Measurements from ENCODE around the gene POLD2.

The POLD2 gene

GRCh38 chr7:44116087-44116788 lies 7.1 kb downstream of the POLD2 start:
- H3K27ac ChIP-seq (ENCODE audit: low read depth, low read length) = no peak overlapping the region
- no peaks in the 10 kb centered on the region for H3F3A ChIP-seq (ENCODE audit: insufficient read depth)
- peaks cover 5% of the 10 kb centered on the region; the same call in 1 of the 2 replicates for H3K36me3 ChIP-seq (ENCODE audit: low read length)
- no peak overlapping the region for H3K4me2 ChIP-seq (ENCODE audit: low read depth, low read length, poor library complexity, severe bottlenecking)
- H3K27me3 ChIP-seq (ENCODE audit: low read length) = no peaks in the 10 kb centered on the region
- TF ChIP-seq CTCF (IDR thresholded peaks at IDR 0.05; ENCODE audit: insufficient read depth, low read length, poor library complexity, severe bottlenecking) (no peak), EZH2phosphoT487 (conservative IDR thresholded peaks at IDR 0.05; ENCODE audit: low read length) (no peak)
- H4K20me1 ChIP-seq (ENCODE audit: low read depth, low read length) = no peaks in the 10 kb centered on the region
- no peak overlapping the region for H3K9ac ChIP-seq (ENCODE audit: low read length)
- peaks cover 6% of the 10 kb centered on the region for H3K79me2 ChIP-seq (ENCODE audit: insufficient read depth, low read length)
- no peak overlapping the region for H3K4me3 ChIP-seq (ENCODE audit: insufficient read depth, low read length, poor library complexity, severe bottlenecking)
- H2AFZ ChIP-seq (ENCODE audit: low read depth, low read length, severe bottlenecking) = no peak overlapping the region
- no peaks in the 10 kb centered on the region for H3K9me2 ChIP-seq (replicated peaks; ENCODE audit: insufficient read depth, low read length)
- no peaks in the 10 kb centered on the region for H3K9me3 ChIP-seq (ENCODE audit: insufficient read depth, low read length)

- Histone ChIP-seq H3K27me3 (ENCODE audit: low read length) (no peaks in the 10 kb centered on the region), H3K27ac (ENCODE audit: low read depth, low read length) (no peak overlapping the region)
Measured at GRCh38 chr7:44114586-44115310, 8.6 kb downstream of the POLD2 start.

GRCh38 chr7:44113764-44114354 lies 9.5 kb downstream of the POLD2 start:
- no peaks in the 10 kb centered on the region for H3K9me3 ChIP-seq (ENCODE audit: insufficient read depth, low read length)
- no peak overlapping the region for H3K4me3 ChIP-seq (ENCODE audit: insufficient read depth, low read length, poor library complexity, severe bottlenecking)
- H3K79me2 ChIP-seq (ENCODE audit: insufficient read depth, low read length) = no peaks in the 10 kb centered on the region
- H2AFZ ChIP-seq (ENCODE audit: low read depth, low read length, severe bottlenecking) = no peak overlapping the region
- no peak overlapping the region for H3K4me2 ChIP-seq (ENCODE audit: low read depth, low read length, poor library complexity, severe bottlenecking)
- H3K27me3 ChIP-seq (ENCODE audit: low read length) = no peaks in the 10 kb centered on the region
- H3K9ac ChIP-seq (ENCODE audit: low read length) = no peak overlapping the region
- H3K36me3 ChIP-seq (ENCODE audit: low read length) = no peaks in the 10 kb centered on the region
- no peaks in the 10 kb centered on the region for H4K20me1 ChIP-seq (ENCODE audit: low read depth, low read length)
- TF ChIP-seq EZH2phosphoT487 (conservative IDR thresholded peaks at IDR 0.05; ENCODE audit: low read length) = no peak
- no peak for TF ChIP-seq CTCF (IDR thresholded peaks at IDR 0.05; ENCODE audit: insufficient read depth, low read length, poor library complexity, severe bottlenecking)
- no peak overlapping the region for H3K27ac ChIP-seq (ENCODE audit: low read depth, low read length)
- H3F3A ChIP-seq (ENCODE audit: insufficient read depth) = no peaks in the 10 kb centered on the region
- no peaks in the 10 kb centered on the region for H3K9me2 ChIP-seq (replicated peaks; ENCODE audit: insufficient read depth, low read length)

More at GRCh38 chr7:44114586-44115310, 8.6 kb downstream of the POLD2 start:
- Histone ChIP-seq H3K4me3 (ENCODE audit: insufficient read depth, low read length, poor library complexity, severe bottlenecking) (no peak overlapping the region), H3K79me2 (ENCODE audit: insufficient read depth, low read length) (no peaks in the 10 kb centered on the region), H3K9me3 (ENCODE audit: insufficient read depth, low read length) (no peaks in the 10 kb centered on the region), H3K36me3 (ENCODE audit: low read length) (no peaks in the 10 kb centered on the region), H3K9ac (ENCODE audit: low read length) (no peak overlapping the region), H3F3A (ENCODE audit: insufficient read depth) (no peaks in the 10 kb centered on the region), H3K9me2 (replicated peaks; ENCODE audit: insufficient read depth, low read length) (no peaks in the 10 kb centered on the region), H4K20me1 (ENCODE audit: low read depth, low read length) (no peaks in the 10 kb centered on the region), H3K4me2 (ENCODE audit: low read depth, low read length, poor library complexity, severe bottlenecking) (no peak overlapping the region), H2AFZ (ENCODE audit: low read depth, low read length, severe bottlenecking) (no peak overlapping the region)
- TF ChIP-seq EZH2phosphoT487 (conservative IDR thresholded peaks at IDR 0.05; ENCODE audit: low read length) = no peak
- no peak for TF ChIP-seq CTCF (IDR thresholded peaks at IDR 0.05; ENCODE audit: insufficient read depth, low read length, poor library complexity, severe bottlenecking)

Measured in SU-DHL-6 (cell line).